ENCODE measurements around the gene POLN.

GRCh38 chr4:2094545-2094944 lies 147.4 kb downstream of the POLN start:
- no peak for TF ChIP-seq CTCF (IDR thresholded peaks at IDR 0.05)
- no peak for TF ChIP-seq REST (IDR thresholded peaks at IDR 0.05)
- TF ChIP-seq ZC3H11A (IDR thresholded peaks at IDR 0.05): no peak
- no peak for TF ChIP-seq POLR2A (IDR thresholded peaks at IDR 0.05; ENCODE audit: low read length)
- no peak for TF ChIP-seq GATA3 (IDR thresholded peaks at IDR 0.05; ENCODE audit: borderline replicate concordance)
- TF ChIP-seq NPAS2 (CRISPR knock-in tag; IDR thresholded peaks at IDR 0.05; ENCODE audit: borderline replicate concordance): no peak
- TF ChIP-seq NFE2L2 (conservative IDR thresholded peaks at IDR 0.05; ENCODE audit: low read length): no peak
- TF ChIP-seq CBX8 (IDR thresholded peaks at IDR 0.05): no peak
